Gastrocnemius medialis (tissue), 4 donors: ENCODE measurements around the gene LPCAT2. TPM values are rescaled to one million over a fixed set of nuclear protein-coding genes. Genes with fewer than 3 reads are reported as not detected.

Experiments
- ATAC-seq, 2 donors: fragments of 150-250 bp; one replicate each; pipeline ENCODE4 v1.9.1; 2016
- DNase-seq, 2 donors: peaks; one replicate each; pipeline ENCODE4 v3.0.0-alpha.2; 2019
- H3K27ac ChIP-seq, 4 donors: fragments of 200-600 bp; sonication (generic); 1 replicate in 1 of 4; 2 replicates in 3 of 4; pipeline ENCODE4 v1.5.1; 2016 to 2018; ENCODE audit warnings: mild to moderate bottlenecking in 2 of 4, moderate library complexity in 1 of 4
- H3K27me3 ChIP-seq, 3 donors: fragments of 200-600 bp; sonication (generic) in 2 of 3; 1 replicate in 1 of 3; 2 replicates in 2 of 3; pipeline versions ENCODE4 v1.5.1 to v1.6.0; 2016 to 2019; ENCODE audit warnings: mild to moderate bottlenecking in 1 of 3, moderate library complexity in 1 of 3
- H3K36me3 ChIP-seq, 2 donors: fragments of 200-600 bp; sonication (generic) in 1 of 2; one replicate each; pipeline ENCODE4 v1.5.1; 2017 to 2018
- H3K4me1 ChIP-seq, 2 donors: fragments of 200-600 bp; sonication (generic) in 1 of 2; one replicate each; pipeline ENCODE4 v1.5.1; 2016 to 2017; ENCODE audit warnings: mild to moderate bottlenecking in 2 of 2
- H3K4me3 ChIP-seq, 4 donors: fragments of 200-600 bp; sonication (generic) in 3 of 4; 1 replicate in 1 of 4; 2 replicates in 3 of 4; pipeline ENCODE4 v1.5.1; 2016 to 2019; ENCODE audit warnings: mild to moderate bottlenecking in 2 of 4
- H3K9me3 ChIP-seq, 3 donors: fragments of 200-600 bp; sonication (generic) in 2 of 3; 1 replicate in 1 of 3; 2 replicates in 2 of 3; pipeline ENCODE4 v1.5.1; 2016 to 2019
- CTCF ChIP-seq, 5 experiments: fragments of 450-650 bp in 3 of 5; fragments of 200-600 bp in 2 of 5; sonication (generic) in 2 of 5; IDR thresholded peaks in 4 of 5; conservative IDR thresholded peaks in 1 of 5; 1 replicate in 4 of 5; 2 replicates in 1 of 5; pipeline ENCODE4 v1.5.1; 2016 to 2019; ENCODE audit warnings: antibody characterized with exemption in 5 of 5, mild to moderate bottlenecking in 3 of 5, moderate library complexity in 3 of 5
- POLR2A ChIP-seq, 2 donors: fragments of 450-650 bp; IDR thresholded peaks; one replicate each; pipeline ENCODE4 v1.6.1; 2017; ENCODE audit warnings: antibody characterized with exemption in 2 of 2, mild to moderate bottlenecking in 2 of 2, moderate library complexity in 2 of 2
- in situ Hi-C, 4 donors: fragments of 200-750 bp; cut with MboI; loops; one replicate each; pipeline versions ENCODE4 v1.15.0 to v1.8.0; 2017; ENCODE audit warnings: low sequenced_read_pairs in 4 of 4
- intact Hi-C: fragments of 100-400 bp; cut with DNase I; formaldehyde crosslinking; loops from one replicate; pipeline ENCODE4 v1.15.1; 2023; ENCODE audit warnings: low total_unique reads
- total RNA-seq, 4 donors: library from RNA; depleted of rRNA; stranded (reverse); fragments of >200 nt; gene quantifications; one replicate each; pipeline versions ENCODE4 v1.1.0 to v1.2.3, GENCODE V29; 2016

LPCAT2 gene, protein sequence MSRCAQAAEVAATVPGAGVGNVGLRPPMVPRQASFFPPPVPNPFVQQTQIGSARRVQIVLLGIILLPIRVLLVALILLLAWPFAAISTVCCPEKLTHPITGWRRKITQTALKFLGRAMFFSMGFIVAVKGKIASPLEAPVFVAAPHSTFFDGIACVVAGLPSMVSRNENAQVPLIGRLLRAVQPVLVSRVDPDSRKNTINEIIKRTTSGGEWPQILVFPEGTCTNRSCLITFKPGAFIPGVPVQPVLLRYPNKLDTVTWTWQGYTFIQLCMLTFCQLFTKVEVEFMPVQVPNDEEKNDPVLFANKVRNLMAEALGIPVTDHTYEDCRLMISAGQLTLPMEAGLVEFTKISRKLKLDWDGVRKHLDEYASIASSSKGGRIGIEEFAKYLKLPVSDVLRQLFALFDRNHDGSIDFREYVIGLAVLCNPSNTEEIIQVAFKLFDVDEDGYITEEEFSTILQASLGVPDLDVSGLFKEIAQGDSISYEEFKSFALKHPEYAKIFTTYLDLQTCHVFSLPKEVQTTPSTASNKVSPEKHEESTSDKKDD
- 1 to 10 TPM; 1.2 to 6.7 (median 4.7) TPM for total RNA-seq

GRCh38 chr16:55508941-55509931 is at the start of gene LPCAT2:
LPCAT2 (plus strand) TSS chr16:55509072; CDS start chr16:55509182, 110 bp downstream.
- in situ Hi-C loops: no loop called here
- H3K27me3 ChIP-seq: peaks cover 0 to 8% (median 6%) of the 10 kb centered on the region in 3 donors
- TF ChIP-seq CTCF (IDR thresholded peaks at IDR 0.05 in 4 of 5, conservative IDR thresholded peaks at IDR 0.05 in 1 of 5): no peak
- peak; percentile 53 to 74 for TF ChIP-seq POLR2A (IDR thresholded peaks at IDR 0.05)

DNA sequence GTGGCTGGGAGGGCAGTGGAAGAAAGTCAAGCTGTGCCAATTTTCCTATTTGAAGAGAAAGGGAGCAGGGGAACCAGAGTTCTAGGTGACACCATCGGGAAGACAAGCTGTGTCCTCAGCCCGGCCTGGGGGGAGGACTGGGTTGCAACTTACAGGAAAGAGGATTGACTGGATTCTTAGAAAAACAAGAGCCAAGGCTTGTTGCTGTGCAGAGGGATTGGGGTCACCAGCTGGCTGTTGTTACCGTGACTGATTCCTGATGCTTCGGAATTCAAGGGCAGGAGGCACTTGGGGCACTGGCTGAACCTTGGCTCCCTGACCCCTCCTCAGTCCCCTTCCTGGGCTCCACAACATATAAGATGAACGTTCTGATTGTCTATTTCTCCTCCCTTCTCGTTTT is 46.6 kb upstream of the LPCAT2 start:
- Histone ChIP-seq H3K27me3 (no peaks in the 10 kb centered on the region), H3K4me3 (no peak overlapping the region), H3K4me1 (no peaks in the 10 kb centered on the region), H3K9me3 (no peaks in the 10 kb centered on the region), H3K27ac (no peak overlapping the region), H3K36me3 (no peaks in the 10 kb centered on the region)
- TF ChIP-seq CTCF (IDR thresholded peaks at IDR 0.05 in 4 of 5, conservative IDR thresholded peaks at IDR 0.05 in 1 of 5): no peak
- no peak for TF ChIP-seq POLR2A (IDR thresholded peaks at IDR 0.05)
- intact Hi-C loops: no loop called here
- in situ Hi-C loops: loop anchor here in 2 of 4 donors (10.0 to 25.0 kb wide), 4 partner anchors 83 to 383 kb away; partner anchors contain the start of gene CES1 (in 1 of the 2)
- no peak for ATAC-seq
- DNase-seq: no peak

More at GRCh38 chr16:55508941-55509931, at the start of gene LPCAT2:
- ATAC-seq (peak; percentile 76 to 79), DNase-seq (peak; percentile 55 to 73)
- peak within 1 kb of the TSS; percentile 67 to 75 (median 70) for H3K27ac ChIP-seq
- H3K9me3 ChIP-seq: no peaks in the 10 kb centered on the region
- no peaks in the 10 kb centered on the region for H3K4me1 ChIP-seq
- peak within 1 kb of the TSS; percentile 61 to 73 (median 66) for H3K4me3 ChIP-seq
- intact Hi-C loops: no loop called here
- peaks cover 0 to 8% of the 10 kb centered on the region in 2 donors for H3K36me3 ChIP-seq

- in situ Hi-C loops: loop anchor here in 2 of 4 donors (10.0 to 25.0 kb wide), 4 partner anchors 80 to 380 kb away; partner anchors contain the start of gene CES1 (in 1 of the 2)
- H3K27me3 ChIP-seq: no peaks in the 10 kb centered on the region
- ATAC-seq: no peak
- no peaks in the 10 kb centered on the region for H3K9me3 ChIP-seq
- TF ChIP-seq CTCF (IDR thresholded peaks at IDR 0.05 in 4 of 5, conservative IDR thresholded peaks at IDR 0.05 in 1 of 5) (no peak), POLR2A (IDR thresholded peaks at IDR 0.05) (no peak)
- no peaks in the 10 kb centered on the region for H3K36me3 ChIP-seq
- H3K4me3 ChIP-seq: no peak overlapping the region
- no peaks in the 10 kb centered on the region for H3K4me1 ChIP-seq
- H3K27ac ChIP-seq: no peak overlapping the region
- no peak for DNase-seq
- intact Hi-C loops: no loop called here
These were observed 44.5 kb upstream of the LPCAT2 start for GRCh38 chr16:55464375-55464774.
